Coronary artery (tissue), 2 donors: ENCODE results near the gene PDZRN3.

Source experiments
- DNase-seq: peaks from one replicate; pipeline ENCODE4 v3.0.0-alpha.2; 2017; ENCODE audit warnings: low spot score
- H3K27ac ChIP-seq, 2 donors: fragments of 200-600 bp; sonication (generic); one replicate each; pipeline ENCODE4 v1.5.1; 2016 to 2019
- H3K4me3 ChIP-seq: fragments of 200-600 bp; sonication (generic); 2 replicates; pipeline ENCODE4 v1.5.1; 2016; ENCODE audit warnings: mild to moderate bottlenecking, moderate library complexity
- TF ChIP-seq, protein P1 (sequence below): fragments of 200-600 bp; sonication (generic); IDR thresholded peaks from one replicate; pipeline ENCODE4 v1.5.1; 2019; ENCODE audit warnings: antibody characterized with exemption

PDZRN3 gene

DNA sequence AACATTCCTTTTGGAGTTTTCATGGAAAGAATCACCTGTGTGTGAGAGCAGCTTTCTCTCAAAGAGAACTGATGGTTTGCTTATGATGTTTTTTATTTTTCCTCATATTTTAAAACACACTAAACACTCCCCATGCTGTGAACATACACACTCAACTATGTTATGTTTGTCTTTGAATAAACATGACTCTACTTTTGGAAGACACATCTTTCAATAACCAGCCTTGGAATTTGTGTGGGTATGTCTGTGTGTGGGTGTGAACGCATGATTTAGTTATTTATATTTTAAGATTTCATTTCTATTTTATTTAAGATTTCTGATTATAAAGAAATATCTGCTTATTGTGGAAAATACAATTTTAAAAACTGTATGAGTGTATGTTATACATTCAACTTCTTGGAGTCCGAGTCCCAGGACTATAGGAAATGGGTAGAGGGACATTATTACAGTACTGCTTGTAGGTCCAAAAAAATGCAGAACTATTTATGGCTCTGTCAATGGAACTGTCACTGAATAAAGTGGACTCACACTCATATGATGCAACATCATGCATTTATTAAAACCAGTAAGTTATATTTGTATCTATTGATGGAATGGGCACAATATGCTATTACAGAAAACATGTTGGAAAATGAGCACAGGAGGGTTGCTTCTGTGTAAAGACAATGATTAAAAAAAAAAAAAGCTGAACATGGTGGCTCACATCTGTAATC lies 43.5 kb downstream of the PDZRN3 start:
- Histone ChIP-seq H3K27ac (no peak overlapping the region), H3K4me3 (no peak overlapping the region)
- TF ChIP-seq, protein P1, sequence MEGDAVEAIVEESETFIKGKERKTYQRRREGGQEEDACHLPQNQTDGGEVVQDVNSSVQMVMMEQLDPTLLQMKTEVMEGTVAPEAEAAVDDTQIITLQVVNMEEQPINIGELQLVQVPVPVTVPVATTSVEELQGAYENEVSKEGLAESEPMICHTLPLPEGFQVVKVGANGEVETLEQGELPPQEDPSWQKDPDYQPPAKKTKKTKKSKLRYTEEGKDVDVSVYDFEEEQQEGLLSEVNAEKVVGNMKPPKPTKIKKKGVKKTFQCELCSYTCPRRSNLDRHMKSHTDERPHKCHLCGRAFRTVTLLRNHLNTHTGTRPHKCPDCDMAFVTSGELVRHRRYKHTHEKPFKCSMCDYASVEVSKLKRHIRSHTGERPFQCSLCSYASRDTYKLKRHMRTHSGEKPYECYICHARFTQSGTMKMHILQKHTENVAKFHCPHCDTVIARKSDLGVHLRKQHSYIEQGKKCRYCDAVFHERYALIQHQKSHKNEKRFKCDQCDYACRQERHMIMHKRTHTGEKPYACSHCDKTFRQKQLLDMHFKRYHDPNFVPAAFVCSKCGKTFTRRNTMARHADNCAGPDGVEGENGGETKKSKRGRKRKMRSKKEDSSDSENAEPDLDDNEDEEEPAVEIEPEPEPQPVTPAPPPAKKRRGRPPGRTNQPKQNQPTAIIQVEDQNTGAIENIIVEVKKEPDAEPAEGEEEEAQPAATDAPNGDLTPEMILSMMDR, result no peak
- DNase-seq, result no peak

DNA sequence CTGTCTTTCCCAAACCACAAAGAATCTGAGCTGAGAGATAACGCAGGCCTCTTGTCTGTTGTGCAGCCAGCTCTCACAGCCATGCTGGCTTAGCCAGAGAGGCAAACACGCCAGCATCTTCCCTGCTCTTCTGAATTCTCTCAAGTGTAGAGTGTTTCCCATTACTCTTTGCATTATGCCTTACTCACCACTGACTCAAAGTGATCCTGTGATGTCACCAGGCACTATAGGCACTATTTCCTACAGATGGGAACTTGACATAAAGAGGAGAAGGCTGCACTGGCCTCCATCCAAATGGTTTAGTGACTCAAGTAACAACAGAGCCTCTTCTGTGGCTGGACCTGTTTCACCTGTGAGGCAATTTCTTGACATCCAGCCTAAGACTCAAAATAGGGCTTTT lies 44.4 kb downstream of the PDZRN3 start:
- Histone ChIP-seq H3K4me3 (no peak overlapping the region), H3K27ac (no peak overlapping the region)
- TF ChIP-seq, protein P1, result no peak
- no peak for DNase-seq

DNA sequence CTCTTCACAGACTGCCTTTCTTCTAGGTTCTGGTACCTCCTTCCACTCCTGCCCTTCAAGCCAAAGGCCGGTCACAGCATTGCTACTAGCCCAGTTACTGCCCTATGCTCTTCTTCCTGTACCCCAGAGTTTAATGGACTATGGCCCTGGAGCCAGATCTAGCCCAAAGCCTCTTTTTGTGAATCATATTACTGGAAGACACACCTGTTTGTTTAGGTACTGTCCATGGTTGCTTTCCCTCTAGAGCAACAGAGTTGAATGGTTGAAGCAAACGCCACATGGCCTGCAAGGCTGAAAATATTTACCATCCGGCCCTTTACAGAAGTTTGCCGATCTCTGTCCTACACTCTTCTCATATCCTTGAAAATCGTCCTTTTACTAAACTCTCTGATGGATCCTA lies 47.0 kb downstream of the PDZRN3 start:
- no peak for DNase-seq
- H3K4me3 ChIP-seq, result no peak overlapping the region
- TF ChIP-seq, protein P1, result no peak
- no peak overlapping the region for H3K27ac ChIP-seq

DNA sequence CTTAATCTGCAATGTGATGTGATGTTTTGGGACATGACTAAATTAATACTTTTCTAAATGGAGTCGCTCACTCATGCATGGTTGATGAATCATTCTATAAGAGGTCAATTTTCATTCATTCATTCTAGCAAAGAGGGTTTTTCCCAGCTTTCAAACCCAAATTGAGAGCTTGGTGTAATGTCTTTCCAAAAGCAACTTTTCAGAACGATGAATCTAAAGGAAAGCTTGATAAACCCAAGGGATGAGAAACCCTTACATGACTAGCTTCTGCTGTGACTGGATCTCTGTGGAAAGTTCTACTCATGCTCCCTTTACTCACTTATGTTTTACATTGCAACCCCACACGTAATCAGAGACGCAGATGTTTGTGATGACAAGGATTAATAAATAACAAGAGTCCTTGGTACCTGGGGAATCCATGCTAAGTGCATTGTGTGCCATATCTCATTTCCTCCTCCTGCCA lies 47.7 kb downstream of the PDZRN3 start:
- Histone ChIP-seq H3K4me3 (no peak overlapping the region), H3K27ac (no peak overlapping the region)
- no peak for DNase-seq
- TF ChIP-seq, protein P1, result no peak

DNA sequence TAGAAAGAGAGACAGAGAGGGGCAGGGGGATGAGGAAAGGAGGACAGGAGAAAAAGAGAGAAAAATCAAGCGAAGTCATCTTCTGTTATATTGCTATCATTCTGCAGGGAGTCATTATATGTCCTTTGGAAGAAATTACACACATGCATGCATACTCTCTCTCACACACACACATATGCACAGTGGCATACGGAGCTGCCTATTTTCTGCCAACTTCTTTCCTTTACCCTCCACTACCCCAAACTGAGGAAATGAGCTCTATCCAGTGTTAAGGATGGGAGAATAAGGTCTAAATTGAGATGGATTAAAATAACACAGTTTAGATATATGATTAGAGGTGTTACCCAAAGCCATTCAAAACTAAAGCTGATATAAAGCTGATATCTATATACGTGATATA lies 48.8 kb downstream of the PDZRN3 start:
- no peak for DNase-seq
- no peak overlapping the region for H3K27ac ChIP-seq

DNA sequence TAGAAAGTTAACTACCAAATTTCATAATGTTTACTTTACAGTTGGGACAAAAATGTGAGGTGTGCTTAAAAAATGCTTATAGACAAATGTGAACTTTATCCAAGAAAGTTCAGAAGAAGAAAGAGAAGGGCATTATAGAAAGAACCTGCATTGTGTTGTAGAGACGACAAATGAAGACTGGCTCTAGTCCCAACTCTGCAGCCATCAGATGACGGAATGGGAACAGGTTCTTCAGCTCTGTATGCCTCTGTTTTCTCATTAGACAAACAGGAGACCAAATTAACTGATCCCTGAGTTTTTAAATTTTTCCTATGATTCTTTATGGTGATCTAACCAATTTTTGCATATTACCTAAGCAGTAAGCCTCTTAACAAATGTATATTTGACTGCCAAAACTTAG lies 49.2 kb downstream of the PDZRN3 start:
- no peak overlapping the region for H3K4me3 ChIP-seq
- TF ChIP-seq, protein P1, result no peak
- DNase-seq, result no peak
- no peak overlapping the region for H3K27ac ChIP-seq

More for the DNA sequence above, 48.8 kb downstream of the PDZRN3 start:
- H3K4me3 ChIP-seq, result no peak overlapping the region
- TF ChIP-seq, protein P1, result no peak

DNA sequence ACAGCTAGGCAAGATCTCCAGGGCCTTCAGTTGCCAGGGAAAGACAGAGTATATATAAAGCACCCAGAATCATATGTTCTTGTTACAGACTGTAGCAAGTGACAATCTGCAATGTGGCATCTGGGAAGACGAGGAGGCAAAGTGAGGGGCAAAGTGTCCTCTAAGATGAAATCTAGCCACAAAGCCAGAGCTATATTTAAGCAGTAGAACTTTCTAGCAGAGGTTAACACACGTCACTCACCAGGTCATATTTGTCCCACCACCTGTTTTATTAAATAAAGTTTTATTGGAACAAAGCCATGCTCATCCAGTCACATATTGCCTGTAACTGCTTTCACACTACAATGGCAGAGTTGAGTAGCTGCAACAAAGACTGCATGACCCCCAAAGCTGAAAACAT lies 51.5 kb downstream of the PDZRN3 start:
- TF ChIP-seq, protein P1, result no peak
- no peak for DNase-seq
- H3K27ac ChIP-seq, result no peak overlapping the region

More for the DNA sequence above, 51.5 kb downstream of the PDZRN3 start:
- no peak overlapping the region for H3K4me3 ChIP-seq
